ENCODE data around the gene YKT6.
"Not testable (repeated sequence)": the region's sequence is repeated elsewhere in the genome, so short reads cannot be mapped to it uniquely, and the experiment has no call there.

Gene YKT6

GRCh38 chr7:44172803-44173424 is 27.9 kb upstream of the YKT6 start:
- no peak for DNase-seq

- no peak for DNase-seq
Measured at GRCh38 chr7:44173911-44174693, 26.7 kb upstream of the YKT6 start.

DNA sequence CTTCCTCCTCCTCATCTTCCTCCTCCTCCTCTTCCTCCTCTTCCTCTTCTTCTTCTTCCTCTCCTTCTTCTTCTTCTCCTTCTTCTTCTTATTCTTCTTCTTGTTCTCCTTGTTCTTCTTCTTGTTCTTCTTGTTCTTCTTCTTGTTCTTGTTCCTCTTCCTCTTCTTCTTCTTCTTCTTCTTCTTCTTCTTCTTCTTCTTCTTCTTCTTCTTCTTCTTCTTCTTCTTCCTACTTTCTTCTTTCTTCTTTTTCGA is 26.2 kb upstream of the YKT6 start:
- DNase-seq: not testable (repeated sequence)

DNA sequence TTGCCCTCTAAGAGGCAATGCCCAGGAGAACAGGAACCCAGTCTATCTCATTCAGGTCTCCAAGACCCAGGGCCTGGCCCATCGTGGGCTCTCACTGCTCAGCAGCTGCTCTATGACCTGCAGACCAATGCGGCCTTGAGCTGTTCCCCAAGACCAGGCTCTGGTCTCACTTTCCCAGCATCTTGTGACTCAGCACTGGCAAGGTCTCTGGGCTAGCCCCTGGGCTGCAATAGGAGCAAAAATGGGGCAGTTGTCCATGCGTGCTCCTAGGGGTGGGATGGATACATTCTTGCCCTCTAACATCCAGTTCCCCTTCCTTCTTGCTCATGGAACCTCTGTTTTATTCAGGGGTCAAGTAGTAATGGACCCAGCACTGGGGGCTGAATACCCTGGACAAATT is 25.0 kb upstream of the YKT6 start:
- no peak for DNase-seq

DNA sequence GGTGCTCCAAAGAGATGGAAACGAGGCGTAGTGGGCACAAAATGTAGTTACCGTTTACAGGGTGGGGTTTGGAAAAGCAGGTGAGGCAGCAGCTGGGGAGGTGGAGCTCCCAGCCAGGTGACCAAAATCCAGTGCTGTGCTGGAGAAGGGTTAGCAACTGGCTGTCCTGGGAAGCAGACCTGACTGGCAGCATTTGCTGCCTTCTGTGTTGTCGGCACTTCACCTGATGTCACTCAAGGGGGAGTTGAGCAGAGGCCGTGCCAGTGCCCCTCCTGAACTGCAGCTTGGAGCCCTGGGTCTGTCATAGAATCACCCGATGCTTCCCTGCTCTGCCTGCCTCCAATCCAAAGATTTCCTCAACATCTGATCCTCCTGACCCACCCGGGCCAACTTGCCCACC is 24.3 kb upstream of the YKT6 start:
- no peak for DNase-seq

DNA sequence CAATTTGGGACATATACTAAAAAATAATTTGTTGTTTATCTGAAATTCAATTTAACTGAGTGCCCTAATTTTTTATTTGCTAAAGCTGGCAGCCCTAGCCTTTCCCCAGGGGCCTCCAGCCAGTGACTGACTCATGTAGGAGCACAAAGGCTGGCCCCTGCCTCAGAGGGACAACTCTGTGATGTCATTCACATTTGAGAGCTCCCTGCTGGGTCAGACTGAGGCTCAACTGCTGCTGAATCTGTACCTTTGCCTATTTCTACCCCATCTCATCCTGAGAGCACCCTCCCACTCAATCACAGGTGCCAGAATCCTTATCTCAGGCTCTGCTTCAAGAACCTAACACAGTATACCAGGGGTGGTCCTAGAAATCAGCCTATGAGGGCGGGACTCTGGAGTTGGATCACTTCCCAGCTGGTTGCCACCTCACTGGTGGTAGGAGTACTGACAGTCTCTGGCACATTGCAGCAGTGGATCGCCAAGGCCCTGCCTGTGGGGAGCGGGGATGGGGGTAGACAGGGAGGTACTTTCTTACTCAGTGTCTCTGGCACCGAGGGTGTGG is 23.1 kb upstream of the YKT6 start:
- DNase-seq: no peak

GRCh38 chr7:44180631-44181030 is 20.1 kb upstream of the YKT6 start:
- no peak for DNase-seq

GRCh38 chr7:44182827-44183226 is 18.0 kb upstream of the YKT6 start:
- no peak for DNase-seq

GRCh38 chr7:44183386-44183785 is 17.4 kb upstream of the YKT6 start:
- DNase-seq: no peak

DNA sequence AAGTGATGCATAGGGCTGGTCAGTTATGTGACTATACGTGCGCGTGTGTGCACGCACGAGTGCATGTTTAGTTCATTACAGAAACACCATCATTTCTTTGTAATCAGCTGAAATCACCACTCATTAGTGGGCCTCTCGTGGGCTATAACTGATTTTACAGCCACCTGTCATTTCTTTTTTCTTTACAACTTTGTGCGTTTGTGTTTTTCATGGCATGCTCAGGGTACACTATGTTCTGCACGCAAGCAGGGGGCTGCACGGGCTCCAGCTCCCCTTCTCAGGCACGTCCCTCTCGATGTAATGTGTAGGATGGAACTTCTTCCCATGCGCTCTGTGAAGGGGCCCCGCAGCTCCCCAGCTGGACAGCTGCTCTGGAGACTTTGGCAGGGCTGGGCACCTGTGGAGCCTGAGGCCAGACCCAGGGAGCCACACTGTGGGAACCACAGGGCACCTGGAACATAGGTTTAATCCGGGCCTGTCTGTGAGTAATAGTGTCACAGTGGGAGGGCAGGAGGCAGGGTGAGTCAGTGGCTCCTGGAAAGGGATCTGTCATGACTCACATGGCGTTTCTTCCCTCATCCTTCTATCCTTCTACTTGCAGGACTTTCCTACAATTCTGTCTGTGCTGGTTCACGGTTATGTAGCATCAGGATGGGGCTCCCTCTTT is 16.4 kb upstream of the YKT6 start:
- no peak for DNase-seq

- DNase-seq: no peak
Measured at GRCh38 chr7:44184873-44185446, 15.8 kb upstream of the YKT6 start.

DNA sequence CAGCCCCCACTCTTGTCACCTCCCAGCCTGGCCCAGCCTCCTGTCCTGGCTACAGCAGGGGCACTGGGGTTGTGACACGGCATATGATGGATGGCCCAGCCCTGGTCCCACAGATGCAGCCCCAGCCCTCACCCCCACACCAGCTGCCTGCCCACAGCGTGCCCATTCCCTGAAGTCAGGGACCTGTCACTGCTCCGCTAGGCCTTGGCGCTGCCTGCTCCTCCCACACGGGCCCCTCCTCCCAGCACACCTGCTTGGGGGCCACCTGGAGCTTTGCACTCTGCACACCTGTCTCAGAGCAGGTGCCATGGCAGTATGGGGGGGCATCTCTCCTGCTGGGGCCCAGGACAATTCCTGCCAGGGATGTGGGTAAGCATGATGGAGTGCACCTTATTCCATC is 15.0 kb upstream of the YKT6 start:
- no peak for DNase-seq

DNA sequence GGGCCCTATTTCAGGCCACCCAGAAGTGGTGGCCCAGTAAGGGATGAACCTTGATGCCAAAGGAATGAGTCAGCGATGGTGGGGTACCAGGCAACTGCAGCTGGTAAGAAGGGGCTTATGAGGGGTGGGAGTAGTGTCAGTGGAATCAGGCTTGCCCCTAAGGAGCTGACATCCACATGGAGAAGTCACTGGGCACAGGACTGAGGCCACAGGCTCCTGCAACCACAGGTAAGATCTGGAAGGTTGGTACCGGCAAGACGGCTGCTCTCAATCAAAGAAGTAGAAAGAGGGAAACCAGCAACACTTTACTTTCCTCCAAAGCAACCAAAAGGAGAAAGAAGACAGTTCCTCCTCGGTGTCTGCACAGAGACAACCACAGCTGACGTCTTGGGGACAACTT is 14.0 kb upstream of the YKT6 start:
- no peak for DNase-seq

GRCh38 chr7:44187636-44188416 is 13.0 kb upstream of the YKT6 start:
- DNase-seq: no peak

DNA sequence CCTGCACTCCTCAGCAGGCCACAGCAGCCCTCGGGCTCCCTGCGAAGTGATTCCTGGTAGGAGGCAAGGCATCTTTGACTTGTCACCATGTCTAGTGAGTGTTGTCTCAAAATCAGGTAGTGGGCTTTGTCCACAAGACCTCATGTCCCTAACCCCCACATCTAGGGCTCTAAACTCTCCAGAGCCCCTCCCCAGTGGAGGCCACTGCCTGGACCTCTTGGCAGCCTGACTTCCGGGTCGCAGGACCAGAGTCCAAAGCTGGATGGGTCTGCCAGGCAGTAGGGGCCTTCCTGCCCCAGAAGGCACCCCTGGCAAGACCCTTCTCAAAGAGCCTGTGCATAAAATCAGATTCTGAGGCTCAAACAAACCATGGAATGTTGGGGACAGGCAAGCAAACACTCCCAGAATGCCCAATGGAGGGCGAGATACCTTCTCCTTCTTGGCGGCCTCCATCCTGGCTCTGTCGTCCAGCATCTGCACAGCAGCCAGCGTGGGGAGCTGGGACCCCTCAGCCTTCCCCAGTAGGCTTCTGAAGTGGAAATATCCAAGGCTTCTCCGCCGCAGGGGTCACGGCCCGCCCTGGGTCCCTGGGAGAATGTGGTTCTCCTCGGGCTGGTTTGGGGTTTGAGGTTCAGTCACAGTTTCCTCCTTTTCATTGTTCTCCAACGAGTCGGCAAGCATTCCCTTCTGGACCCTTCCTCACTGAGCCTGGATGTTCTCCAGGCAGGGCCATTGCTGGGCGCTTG is 12.1 kb upstream of the YKT6 start:
- DNase-seq: no peak

DNA sequence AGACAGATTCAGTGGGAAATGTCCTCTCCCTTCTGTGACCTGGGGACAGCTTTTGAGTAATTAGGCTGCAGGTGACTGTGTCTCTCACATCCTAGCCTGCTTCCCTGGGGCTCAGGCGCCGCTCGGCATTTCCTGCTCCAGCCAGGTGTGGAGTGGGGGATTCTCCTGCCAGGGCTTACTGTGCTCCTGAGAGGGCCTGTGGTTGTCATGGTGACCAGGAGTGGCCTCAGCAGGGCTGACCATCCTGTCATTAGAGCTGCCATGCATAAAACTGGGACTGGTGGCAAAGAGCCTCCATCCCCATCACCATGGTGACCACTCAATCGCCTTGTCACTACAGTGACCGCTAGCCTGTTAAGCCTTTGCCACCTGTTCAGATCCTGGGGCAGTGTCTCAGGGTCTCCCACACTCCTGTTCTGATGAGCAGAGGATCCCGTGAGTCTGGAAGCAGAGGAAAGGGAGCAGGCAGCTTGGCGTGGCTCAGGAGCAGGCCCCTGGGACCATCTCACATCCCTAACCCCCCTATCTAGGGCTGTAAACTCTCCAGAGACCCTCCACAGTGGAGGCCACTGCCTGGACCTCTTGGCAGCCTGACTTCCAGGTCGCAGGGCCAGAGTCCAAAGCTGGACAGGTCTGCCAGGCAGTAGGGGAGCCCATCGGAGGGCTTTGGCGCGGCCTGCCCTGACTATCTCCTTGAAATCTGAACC is 11.3 kb upstream of the YKT6 start, which contains the start of gene GCK:
Gene GCK, minus strand, starts transcription at position 154 of the 707 bp plus-strand sequence. CDS start 486 bp downstream, outside the sequence.
- DNase-seq: no peak

DNA sequence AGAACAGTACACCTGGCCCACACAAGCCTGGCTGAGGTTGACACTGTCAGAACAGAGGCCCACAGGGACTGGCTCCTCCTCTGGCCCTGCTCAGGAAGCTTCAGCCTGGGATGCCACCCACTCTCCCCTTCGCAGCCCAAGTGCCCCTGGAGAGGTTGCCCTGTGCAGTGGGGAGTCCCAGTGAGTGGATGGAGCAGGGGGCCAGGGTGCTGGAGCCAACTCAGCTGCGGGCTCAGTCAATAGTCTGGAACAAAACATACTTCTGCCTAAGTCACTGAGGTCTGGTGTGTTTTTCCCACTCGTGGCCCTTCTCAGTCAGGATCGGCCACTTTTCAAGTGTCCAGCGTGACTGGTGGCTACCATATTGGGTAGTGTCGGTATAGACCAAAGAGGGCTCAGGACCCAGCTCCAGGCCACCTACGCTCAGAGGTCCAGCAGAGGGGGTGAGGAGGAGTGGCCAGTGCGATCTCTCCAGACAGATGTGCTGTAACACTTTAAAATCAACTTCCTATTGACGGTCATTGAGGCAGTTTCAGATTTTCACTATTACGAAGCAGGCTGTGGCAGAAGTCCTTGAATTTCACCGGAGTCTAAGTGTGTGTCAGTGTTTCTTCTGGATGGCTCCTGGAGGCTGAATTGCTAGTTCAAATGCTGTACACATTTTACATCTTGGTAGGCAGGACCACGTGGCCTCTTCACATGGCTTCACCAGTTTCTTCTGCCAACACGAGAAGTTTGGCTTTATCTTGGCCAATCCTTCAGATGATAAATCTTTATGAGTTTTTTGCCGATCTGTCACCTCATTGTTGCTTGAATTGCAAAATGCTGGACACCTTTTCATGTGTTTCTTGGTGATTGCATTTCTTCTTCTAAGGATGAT is 10.5 kb upstream of the YKT6 start:
- DNase-seq: no peak

DNA sequence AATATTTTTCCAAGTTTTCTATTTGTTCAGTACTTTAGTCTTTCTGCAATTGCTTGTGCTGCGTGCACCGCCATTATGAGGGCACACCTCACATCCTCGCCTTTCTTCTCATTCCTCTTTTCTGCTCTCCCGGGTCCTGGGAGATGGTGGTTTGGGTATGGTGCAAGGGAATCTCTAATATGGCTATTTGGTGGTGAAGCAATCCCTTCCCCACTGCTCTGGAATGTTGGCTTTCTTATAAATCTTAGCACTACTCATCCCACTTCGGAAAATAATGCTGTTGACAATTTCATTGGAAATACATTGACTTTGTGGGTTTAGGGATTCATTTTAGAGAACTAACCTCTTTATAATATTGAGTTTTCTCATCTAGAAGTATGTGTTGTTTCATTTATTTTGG is 9.6 kb upstream of the YKT6 start:
- no peak for DNase-seq

- no peak for DNase-seq
Measured at GRCh38 chr7:44193011-44193802, 7.6 kb upstream of the YKT6 start.

DNA sequence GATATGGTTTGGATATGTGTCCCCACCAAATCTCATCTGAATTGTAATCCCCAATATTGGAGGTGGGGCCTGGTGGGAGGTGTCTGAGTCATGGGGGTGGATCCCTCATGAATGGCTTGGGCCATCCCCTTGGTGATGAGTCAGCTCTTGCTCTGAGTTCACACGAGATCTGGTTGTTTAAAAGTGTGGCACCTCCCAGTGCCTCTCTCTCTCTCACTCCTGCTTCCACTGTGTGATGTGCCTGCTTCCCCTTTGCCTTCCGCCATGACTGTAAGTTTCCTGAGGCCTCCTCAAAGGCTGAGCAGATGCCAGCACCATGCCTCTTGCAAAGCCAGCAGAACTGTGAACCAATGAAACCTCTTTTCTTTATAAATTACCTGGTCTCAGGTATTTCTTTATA is 6.7 kb upstream of the YKT6 start:
- DNase-seq: peak; percentile 58 to 69
